ENCODE measurements around the gene ADK. TPM values are rescaled to one million over a fixed set of nuclear protein-coding genes. Genes with fewer than 3 reads are reported as not detected.

ADK gene
- total RNA-seq, 1 donor from 2014 or later = 46.1 TPM

DNA sequence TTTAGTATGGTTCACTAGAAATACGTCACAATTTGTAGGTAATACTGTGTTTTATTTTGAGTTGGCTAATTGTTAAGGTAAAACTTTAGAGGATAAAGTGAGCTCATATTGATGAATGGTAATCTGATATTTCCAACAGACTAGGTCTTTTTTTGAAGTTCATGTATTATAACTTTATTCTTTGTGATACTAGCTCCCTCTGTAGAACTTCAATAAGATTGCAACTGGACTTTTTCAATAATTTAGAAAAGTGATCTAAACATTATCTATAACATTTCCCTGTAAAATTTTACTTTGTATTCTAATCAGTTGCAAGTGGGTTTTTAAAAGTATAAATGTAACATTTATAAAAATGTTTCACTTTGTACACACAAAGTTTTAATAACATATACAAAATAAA is 83.5 kb downstream of the ADK start:
- Mint-ChIP-seq H3K27me3 (no peaks in the 10 kb centered on the region), H3K4me1 (peaks cover 16% of the 10 kb centered on the region), H3K36me3 (ENCODE audit: low read depth) (peaks cover 3% of the 10 kb centered on the region), H3K4me3 (no peak overlapping the region), H3K27ac (no peak overlapping the region), H3K9me3 (no peaks in the 10 kb centered on the region)
- intact Hi-C loops (cut with micrococcal nuclease) = loop anchor here (1.0 kb wide), 3 partner anchors 83 to 348 kb away; partner anchors contain the start of gene ADK
- POLR2A ChIA-PET = interaction anchor here (0.6 to 1.1 kb wide), 2 partner anchors 86 to 107 kb away, joined by 4 to 5 read pairs; no protein-coding TSS in a partner anchor
- ATAC-seq (ENCODE audit: low read depth) (no peak), DNase-seq (no peak)
- CTCF ChIA-PET = interaction anchor here (0.9 to 2.3 kb wide), 7 partner anchors 66 to 865 kb away, joined by 3 to 12 read pairs (median 4); partner anchors contain the start of genes ADK and AP3M1
- TF ChIP-seq CTCF (IDR thresholded peaks at IDR 0.05) = no peak

DNA sequence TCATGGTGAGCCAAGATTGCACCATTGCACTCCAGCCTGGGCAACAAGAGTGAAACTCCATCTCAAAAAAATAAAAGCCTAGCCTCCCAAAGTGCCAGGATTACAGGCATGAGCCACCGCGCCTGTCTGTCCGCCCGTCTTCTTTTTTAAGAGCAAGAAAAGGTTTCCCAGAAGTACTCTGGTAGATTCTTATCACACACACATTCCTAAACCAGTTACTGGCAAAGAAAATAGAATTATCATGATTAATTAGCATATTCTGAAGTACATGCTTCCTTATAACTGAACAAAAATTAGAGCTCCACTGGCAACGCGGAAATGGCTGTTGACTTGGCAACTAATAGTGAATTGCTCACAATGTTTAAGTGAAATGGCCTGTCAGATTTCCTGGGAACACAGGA is 87.0 kb downstream of the ADK start:
- intact Hi-C loops (cut with micrococcal nuclease) = no loop called here
- H3K27me3 Mint-ChIP-seq = no peaks in the 10 kb centered on the region
- peaks cover 5% of the 10 kb centered on the region for H3K4me1 Mint-ChIP-seq
- no peak for TF ChIP-seq CTCF (IDR thresholded peaks at IDR 0.05)
- no peaks in the 10 kb centered on the region for H3K9me3 Mint-ChIP-seq
- ChIA-PET POLR2A (no interaction called here), CTCF (no interaction called here)
- ATAC-seq (ENCODE audit: low read depth) (no peak), DNase-seq (no peak)
- peaks cover 11% of the 10 kb centered on the region for H3K36me3 Mint-ChIP-seq (ENCODE audit: low read depth)
- no peak overlapping the region for H3K27ac Mint-ChIP-seq
- H3K4me3 Mint-ChIP-seq = no peak overlapping the region

GRCh38 chr10:74238516-74238915 is 87.5 kb downstream of the ADK start:
- intact Hi-C loops (cut with micrococcal nuclease) = no loop called here
- ChIA-PET POLR2A (interaction anchor here (0.6 kb wide), 1 partner anchor 222 kb away, joined by 6 read pairs; no protein-coding TSS in a partner anchor), CTCF (no interaction called here)
- no peak for TF ChIP-seq CTCF (IDR thresholded peaks at IDR 0.05)
- no peak for ATAC-seq (ENCODE audit: low read depth)
- Mint-ChIP-seq H3K27me3 (no peaks in the 10 kb centered on the region), H3K36me3 (ENCODE audit: low read depth) (peaks cover 16% of the 10 kb centered on the region), H3K9me3 (no peaks in the 10 kb centered on the region), H3K27ac (no peak overlapping the region), H3K4me1 (peaks cover 4% of the 10 kb centered on the region), H3K4me3 (no peak overlapping the region)
- no peak for DNase-seq

GRCh38 chr10:74243067-74243466 is 92.0 kb downstream of the ADK start:
- ATAC-seq (ENCODE audit: low read depth) (no peak), DNase-seq (no peak)
- peaks cover 4% of the 10 kb centered on the region for H3K4me1 Mint-ChIP-seq
- no peak overlapping the region for H3K4me3 Mint-ChIP-seq
- no peaks in the 10 kb centered on the region for H3K9me3 Mint-ChIP-seq
- no peak for TF ChIP-seq CTCF (IDR thresholded peaks at IDR 0.05)
- CTCF ChIA-PET = interaction anchor here (0.7 to 2.1 kb wide), 7 partner anchors 13 to 993 kb away, joined by 3 to 20 read pairs (median 5); partner anchors contain the start of gene COMTD1
- peaks cover 20% of the 10 kb centered on the region for H3K36me3 Mint-ChIP-seq (ENCODE audit: low read depth)
- POLR2A ChIA-PET = interaction anchor here (0.6 kb wide), 1 partner anchor 151 kb away, joined by 5 read pairs; no protein-coding TSS in a partner anchor
- H3K27me3 Mint-ChIP-seq = no peaks in the 10 kb centered on the region
- no peak overlapping the region for H3K27ac Mint-ChIP-seq
- intact Hi-C loops (cut with micrococcal nuclease) = no loop called here

DNA sequence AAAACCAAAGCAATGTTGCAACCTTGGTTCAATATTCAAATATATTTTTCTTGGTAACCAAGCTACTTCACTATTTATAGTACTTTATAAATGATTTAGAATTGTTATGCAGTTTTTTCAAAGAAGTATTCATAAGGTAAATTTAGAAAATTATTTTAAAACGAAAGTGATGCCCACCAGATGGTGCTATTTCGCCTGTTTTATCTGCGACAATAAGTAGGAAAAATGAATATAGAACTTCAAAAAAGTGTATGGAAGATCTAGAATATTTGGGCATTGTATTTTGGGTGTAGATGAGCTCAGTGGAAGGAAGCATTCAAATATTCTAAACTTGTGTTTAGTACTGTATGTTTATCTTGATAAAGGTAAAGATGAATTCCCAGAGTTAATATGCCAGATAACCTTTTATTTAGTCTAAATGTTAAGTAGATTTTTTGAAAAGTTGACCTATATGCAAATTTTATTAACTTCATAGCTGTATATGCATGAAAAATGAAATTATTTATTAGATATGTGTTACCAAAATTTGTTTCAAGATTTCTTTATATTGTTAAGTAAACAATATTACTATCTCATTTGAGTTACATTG is 93.2 kb downstream of the ADK start:
- POLR2A ChIA-PET = interaction anchor here (0.7 kb wide), 1 partner anchor 991 kb away, joined by 3 read pairs; the partner anchor contains the start of gene COMTD1
- intact Hi-C loops (cut with micrococcal nuclease) = loop anchor here (1.0 kb wide), 2 partner anchors 856 to 992 kb away; no protein-coding TSS in a partner anchor
- Mint-ChIP-seq H3K9me3 (no peaks in the 10 kb centered on the region), H3K36me3 (ENCODE audit: low read depth) (peaks cover 20% of the 10 kb centered on the region), H3K4me1 (peaks cover 4% of the 10 kb centered on the region), H3K4me3 (no peak overlapping the region), H3K27ac (no peak overlapping the region), H3K27me3 (no peaks in the 10 kb centered on the region)
- DNase-seq (no peak), ATAC-seq (ENCODE audit: low read depth) (no peak)
- peak; percentile 79 for TF ChIP-seq CTCF (IDR thresholded peaks at IDR 0.05)
- CTCF ChIA-PET = interaction anchor here (0.9 to 2.1 kb wide), 12 partner anchors 9 to 992 kb away, joined by 3 to 20 read pairs (median 4); partner anchors contain the start of genes ADK, AP3M1 and COMTD1

Data from activated B cell treated with CpG ODN at 0.5 μM for 24 hours (primary cell).